HUES64 (cell line): ENCODE results near the gene TAS2R19.
"Not testable (repeated sequence)": the region's sequence is repeated elsewhere in the genome, so short reads cannot be mapped to it uniquely, and the experiment has no call there.

ENCODE experiments used
- H3K27ac ChIP-seq: 2 replicates; pipeline ENCODE4 v1.7.0; 2013; ENCODE audit warnings: low read depth, low read length, inconsistent platforms
- H3K27me3 ChIP-seq: 2 replicates; pipeline ENCODE4 v1.6.1; 2013; ENCODE audit warnings: mild to moderate bottlenecking, low read length; ENCODE audit not compliant: insufficient read depth
- H3K36me3 ChIP-seq: 2 replicates; pipeline ENCODE4 v1.6.1; 2013; ENCODE audit warnings: mild to moderate bottlenecking, low read length; ENCODE audit not compliant: insufficient read depth
- H3K4me1 ChIP-seq: 2 replicates; pipeline ENCODE4 v1.6.1; 2013; ENCODE audit warnings: mild to moderate bottlenecking, low read length, moderate library complexity; ENCODE audit not compliant: insufficient read depth
- H3K4me3 ChIP-seq: 2 replicates; pipeline ENCODE4 v1.5.1; 2013; ENCODE audit warnings: mild to moderate bottlenecking, low read length, moderate library complexity
- H3K9ac ChIP-seq: 2 replicates; pipeline ENCODE4 v1.6.1; 2013; ENCODE audit warnings: mild to moderate bottlenecking, low read depth, low read length
- H3K9me3 ChIP-seq: 2 replicates; pipeline ENCODE4 v1.6.1; 2013; ENCODE audit warnings: low read depth, low read length; ENCODE audit not compliant: insufficient read depth
- WGBS: fragments of 150-250, 120-280 bp; methylation state at CpG from one replicate; pipeline ENCODE4 v1.1.7; 2013; ENCODE audit warnings: missing lambda C conversion rate; 5-methylcytosine and 5-hydroxymethylcytosine counted together

The TAS2R19 gene

GRCh38 chr12:11040162-11040561 lies 17.7 kb upstream of the TAS2R19 start:
- Histone ChIP-seq H3K27me3 (no peaks in the 10 kb centered on the region), H3K9ac (no peak overlapping the region), H3K27ac (no peak overlapping the region), H3K9me3 (peaks cover 3% of the 10 kb centered on the region; the same call in 1 of the 2 replicates), H3K36me3 (peaks cover 10% of the 10 kb centered on the region), H3K4me1 (no peaks in the 10 kb centered on the region), H3K4me3 (no peak overlapping the region)
- WGBS: 83% methylated on average over 1 of the region's 1 CpG

GRCh38 chr12:11039171-11039570 lies 16.8 kb upstream of the TAS2R19 start:
- Histone ChIP-seq H3K4me1 (no peaks in the 10 kb centered on the region), H3K9ac (no peak overlapping the region), H3K27me3 (no peaks in the 10 kb centered on the region), H3K4me3 (no peak overlapping the region), H3K36me3 (peaks cover 3% of the 10 kb centered on the region; the same call in 1 of the 2 replicates), H3K27ac (no peak overlapping the region), H3K9me3 (0 out of 2 replicates have a peak, but pooled peaks cover 3% of the 10 kb centered on the region)
- 88% methylated on average over 3 of the region's 3 CpGs for WGBS

- not testable (repeated sequence) for H3K4me1 ChIP-seq, H3K27me3 ChIP-seq, H3K4me3 ChIP-seq, H3K9me3 ChIP-seq, H3K36me3 ChIP-seq, H3K27ac ChIP-seq, H3K9ac ChIP-seq
- WGBS: no CpG with 5 or more reads among the region's 3 CpGs
These were observed 11.5 kb upstream of the TAS2R19 start for GRCh38 chr12:11033959-11034358.

GRCh38 chr12:11031307-11031706 lies 8.9 kb upstream of the TAS2R19 start, which contains the start of gene TAS2R31:
Gene TAS2R31, minus strand, starts transcription at chr12:11031407. Its CDS starts 72 bp downstream, at chr12:11031335.
- H3K9ac ChIP-seq: no peak within 1 kb of the TSS
- WGBS: 98% methylated on average over 6 of the region's 6 CpGs
- no peak within 1 kb of the TSS for H3K4me3 ChIP-seq
- peaks cover 5% of the 10 kb centered on the region; the same call in 1 of the 2 replicates for H3K36me3 ChIP-seq
- no peaks in the 10 kb centered on the region for H3K27me3 ChIP-seq
- H3K9me3 ChIP-seq: no peaks in the 10 kb centered on the region
- no peak within 1 kb of the TSS for H3K27ac ChIP-seq
- no peaks in the 10 kb centered on the region for H3K4me1 ChIP-seq

- Histone ChIP-seq H3K9me3 (no peaks in the 10 kb centered on the region), H3K4me3 (no peak overlapping the region), H3K36me3 (peaks cover 9% of the 10 kb centered on the region; the same call in 1 of the 2 replicates), H3K27ac (no peak overlapping the region), H3K4me1 (no peaks in the 10 kb centered on the region), H3K9ac (no peak overlapping the region), H3K27me3 (no peaks in the 10 kb centered on the region)
- 92% methylated on average over 4 of the region's 6 CpGs for WGBS
These were observed 3.7 kb upstream of the TAS2R19 start for GRCh38 chr12:11026118-11026517.

- WGBS: 85% methylated on average over 2 of the region's 2 CpGs
- Histone ChIP-seq H3K27me3 (no peaks in the 10 kb centered on the region), H3K27ac (no peak overlapping the region), H3K9ac (no peak overlapping the region), H3K4me3 (no peak overlapping the region), H3K36me3 (peaks cover 9% of the 10 kb centered on the region; the same call in 1 of the 2 replicates), H3K4me1 (no peaks in the 10 kb centered on the region), H3K9me3 (no peaks in the 10 kb centered on the region)
These were observed 967 bp upstream of the TAS2R19 start for GRCh38 chr12:11023387-11023786.

GRCh38 chr12:11016937-11017336 lies 5.5 kb downstream of the TAS2R19 start:
- Histone ChIP-seq H3K9me3 (no peaks in the 10 kb centered on the region), H3K9ac (no peak overlapping the region), H3K36me3 (no peaks in the 10 kb centered on the region), H3K4me1 (no peaks in the 10 kb centered on the region), H3K27ac (no peak overlapping the region), H3K4me3 (no peak overlapping the region), H3K27me3 (no peaks in the 10 kb centered on the region)
- WGBS: no CpG with 5 or more reads among the region's 1 CpG

GRCh38 chr12:11015775-11016430 lies 6.5 kb downstream of the TAS2R19 start:
- H3K9me3 ChIP-seq: no peaks in the 10 kb centered on the region
- no peak overlapping the region for H3K27ac ChIP-seq
- no peaks in the 10 kb centered on the region for H3K4me1 ChIP-seq
- 95% methylated on average over 4 of the region's 4 CpGs for WGBS
- no peaks in the 10 kb centered on the region for H3K36me3 ChIP-seq
- H3K9ac ChIP-seq: no peak overlapping the region
- H3K27me3 ChIP-seq: no peaks in the 10 kb centered on the region
- H3K4me3 ChIP-seq: no peak overlapping the region

- H3K36me3 ChIP-seq: no peaks in the 10 kb centered on the region
- no peaks in the 10 kb centered on the region for H3K27me3 ChIP-seq
- no peaks in the 10 kb centered on the region for H3K4me1 ChIP-seq
- no peak overlapping the region for H3K9ac ChIP-seq
- no peak overlapping the region for H3K4me3 ChIP-seq
- H3K9me3 ChIP-seq: no peaks in the 10 kb centered on the region
- H3K27ac ChIP-seq: no peak overlapping the region
These were observed 8.2 kb downstream of the TAS2R19 start for GRCh38 chr12:11014234-11014633.

- Histone ChIP-seq H3K9me3 (no peaks in the 10 kb centered on the region), H3K9ac (no peak overlapping the region), H3K27me3 (no peaks in the 10 kb centered on the region), H3K4me3 (no peak overlapping the region), H3K36me3 (no peaks in the 10 kb centered on the region), H3K4me1 (no peaks in the 10 kb centered on the region), H3K27ac (no peak overlapping the region)
- 100% methylated on average over 1 of the region's 1 CpG for WGBS
These were observed 14.8 kb downstream of the TAS2R19 start for GRCh38 chr12:11007608-11008007.

GRCh38 chr12:10998204-10998603 lies 24.2 kb downstream of the TAS2R19 start, which contains the start of gene TAS2R20:
Gene TAS2R20, minus strand, starts transcription at chr12:10998304. Its CDS starts 429 bp downstream, at chr12:10997875.
- Histone ChIP-seq H3K4me1 (no peaks in the 10 kb centered on the region), H3K9ac (no peak within 1 kb of the TSS), H3K4me3 (no peak within 1 kb of the TSS), H3K27ac (no peak within 1 kb of the TSS), H3K27me3 (no peaks in the 10 kb centered on the region), H3K36me3 (peaks cover 2% of the 10 kb centered on the region; the same call in 1 of the 2 replicates), H3K9me3 (no peaks in the 10 kb centered on the region; the same call in 1 of the 2 replicates)
